Lower lobe of right lung (tissue), 2 donors: ENCODE measurements around the gene ST6GALNAC3. TPM values are rescaled to one million over a fixed set of nuclear protein-coding genes. Genes with fewer than 3 reads are reported as not detected.
"Not testable (repeated sequence)": the region's sequence is repeated elsewhere in the genome, so short reads cannot be mapped to it uniquely, and the experiment has no call there.

ENCODE experiments used
- ATAC-seq, 2 donors: fragments of 200-7000 bp; cut with Tn5 transposase; one replicate each; pipeline ENCODE4 v1.9.1; 2020 to 2022; ENCODE audit warnings: mild to moderate bottlenecking in 2 of 2, moderate library complexity in 2 of 2
- DNase-seq: peaks from one replicate; pipeline ENCODE4 v3.0.0-alpha.2; 2020
- H3K27ac ChIP-seq: fragments of 200-600 bp; one replicate; pipeline ENCODE4 v1.8.0; 2022
- H3K27me3 ChIP-seq: fragments of 200-600 bp; one replicate; pipeline ENCODE4 v1.8.0; 2022; ENCODE audit warnings: low read depth
- H3K36me3 ChIP-seq: fragments of 200-600 bp; one replicate; pipeline ENCODE4 v1.8.0; 2022; ENCODE audit warnings: mild to moderate bottlenecking
- H3K4me1 ChIP-seq: fragments of 200-600 bp; one replicate; pipeline ENCODE4 v1.8.0; 2022
- H3K4me3 ChIP-seq: fragments of 200-600 bp; one replicate; pipeline ENCODE4 v1.8.0; 2022; ENCODE audit warnings: mild to moderate bottlenecking
- H3K9me3 ChIP-seq: fragments of 200-600 bp; one replicate; pipeline ENCODE4 v1.8.0; 2022
- intact Hi-C: fragments of 100-400 bp; cut with DNase I; formaldehyde crosslinking; loops from one replicate; pipeline ENCODE4 v1.11.0; 2022
- total RNA-seq: library from RNA; stranded (reverse); fragmentation: NEBNext Ultra II Directional; extraction: Animal tissue kit (Norgen Biotek cat#: 25700); gene quantifications from one replicate; pipeline ENCODE4 v1.2.1, GENCODE V29; 2021
- TF ChIP-seq, protein P1 (sequence below): fragments of 200-600 bp; IDR thresholded peaks from one replicate; pipeline ENCODE4 v1.8.0; 2022; ENCODE audit warnings: antibody characterized with exemption, mild to moderate bottlenecking
- donor health status: DM: no; HTN: yes; CAD: no; lungs with severe emphysema.

Gene ST6GALNAC3
- total RNA-seq, 1 donor from 2014 or later = 8.8 TPM

DNA sequence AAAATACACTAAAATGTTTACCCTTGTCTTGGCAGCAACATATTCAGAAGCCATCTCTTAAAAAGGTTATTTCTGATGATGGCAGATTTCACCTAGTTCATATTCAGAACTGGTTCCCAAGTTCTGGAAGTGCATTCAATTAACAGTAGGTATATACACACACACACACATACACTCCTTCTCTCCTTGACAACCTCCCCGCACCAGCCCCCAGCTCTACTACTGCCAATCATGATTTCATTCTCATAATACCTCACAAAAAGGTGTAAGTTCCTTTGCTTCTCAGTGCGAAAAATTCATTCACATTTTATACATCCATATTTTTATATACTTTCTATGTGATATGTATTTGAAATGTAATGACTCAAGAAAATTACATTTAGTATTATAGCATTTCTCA lies 564.6 kb downstream of the ST6GALNAC3 start:
- Histone ChIP-seq H3K4me3 (no peak overlapping the region), H3K27me3 (no peaks in the 10 kb centered on the region), H3K27ac (no peak overlapping the region), H3K36me3 (no peaks in the 10 kb centered on the region), H3K4me1 (no peaks in the 10 kb centered on the region), H3K9me3 (no peaks in the 10 kb centered on the region)
- intact Hi-C loops = no loop called here
- no peak for ATAC-seq
- TF ChIP-seq, protein P1, sequence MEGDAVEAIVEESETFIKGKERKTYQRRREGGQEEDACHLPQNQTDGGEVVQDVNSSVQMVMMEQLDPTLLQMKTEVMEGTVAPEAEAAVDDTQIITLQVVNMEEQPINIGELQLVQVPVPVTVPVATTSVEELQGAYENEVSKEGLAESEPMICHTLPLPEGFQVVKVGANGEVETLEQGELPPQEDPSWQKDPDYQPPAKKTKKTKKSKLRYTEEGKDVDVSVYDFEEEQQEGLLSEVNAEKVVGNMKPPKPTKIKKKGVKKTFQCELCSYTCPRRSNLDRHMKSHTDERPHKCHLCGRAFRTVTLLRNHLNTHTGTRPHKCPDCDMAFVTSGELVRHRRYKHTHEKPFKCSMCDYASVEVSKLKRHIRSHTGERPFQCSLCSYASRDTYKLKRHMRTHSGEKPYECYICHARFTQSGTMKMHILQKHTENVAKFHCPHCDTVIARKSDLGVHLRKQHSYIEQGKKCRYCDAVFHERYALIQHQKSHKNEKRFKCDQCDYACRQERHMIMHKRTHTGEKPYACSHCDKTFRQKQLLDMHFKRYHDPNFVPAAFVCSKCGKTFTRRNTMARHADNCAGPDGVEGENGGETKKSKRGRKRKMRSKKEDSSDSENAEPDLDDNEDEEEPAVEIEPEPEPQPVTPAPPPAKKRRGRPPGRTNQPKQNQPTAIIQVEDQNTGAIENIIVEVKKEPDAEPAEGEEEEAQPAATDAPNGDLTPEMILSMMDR = no peak
- no peak for DNase-seq

DNA sequence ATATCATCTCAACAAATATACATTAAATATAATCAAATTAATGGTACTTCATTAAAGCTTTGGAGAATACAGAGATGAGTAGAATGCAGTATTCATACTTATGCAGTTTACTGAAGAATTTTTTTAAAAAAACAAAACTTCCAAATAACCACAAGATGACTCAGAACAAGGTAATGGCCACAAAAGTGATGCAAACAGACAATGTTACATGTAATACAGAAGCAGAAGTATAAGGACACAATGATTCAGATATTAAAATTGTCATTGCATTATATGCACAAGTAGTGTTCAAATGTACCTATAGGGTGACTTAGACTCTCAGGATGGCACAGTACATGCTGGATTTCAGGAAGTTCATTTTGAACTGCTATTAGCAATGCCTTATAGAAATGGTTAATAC lies 565.5 kb downstream of the ST6GALNAC3 start:
- no peaks in the 10 kb centered on the region for H3K9me3 ChIP-seq
- no peaks in the 10 kb centered on the region for H3K4me1 ChIP-seq
- TF ChIP-seq, protein P1 = no peak
- ATAC-seq (no peak), DNase-seq (no peak)
- intact Hi-C loops = no loop called here
- H3K4me3 ChIP-seq = no peak overlapping the region
- H3K27ac ChIP-seq = no peak overlapping the region
- no peaks in the 10 kb centered on the region for H3K27me3 ChIP-seq
- H3K36me3 ChIP-seq = no peaks in the 10 kb centered on the region

DNA sequence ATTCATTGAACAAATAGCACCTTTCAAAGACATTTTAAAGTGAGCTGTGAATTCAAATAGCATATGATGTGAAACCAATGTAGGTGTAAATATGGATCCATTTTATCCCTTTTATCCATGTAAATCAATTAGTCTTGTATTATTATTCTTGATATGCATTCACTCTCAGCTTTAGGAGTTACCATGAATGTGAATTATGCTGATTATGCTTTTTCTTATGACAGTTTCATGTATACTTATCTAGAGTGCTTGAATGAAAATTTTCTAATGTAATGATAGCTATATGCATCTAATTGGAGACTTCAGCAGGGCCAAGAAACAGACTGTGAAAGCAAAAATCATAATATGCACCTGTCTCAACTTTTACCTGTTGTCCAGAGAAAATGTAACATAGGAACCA lies 566.2 kb downstream of the ST6GALNAC3 start:
- Histone ChIP-seq H3K36me3 (no peaks in the 10 kb centered on the region), H3K9me3 (no peaks in the 10 kb centered on the region), H3K4me3 (no peak overlapping the region), H3K27ac (no peak overlapping the region), H3K27me3 (no peaks in the 10 kb centered on the region), H3K4me1 (no peaks in the 10 kb centered on the region)
- intact Hi-C loops = no loop called here
- no peak for DNase-seq
- ATAC-seq = no peak
- TF ChIP-seq, protein P1 = no peak

- Histone ChIP-seq H3K27ac (no peak overlapping the region), H3K27me3 (no peaks in the 10 kb centered on the region), H3K36me3 (no peaks in the 10 kb centered on the region), H3K9me3 (no peaks in the 10 kb centered on the region), H3K4me1 (no peaks in the 10 kb centered on the region), H3K4me3 (no peak overlapping the region)
- TF ChIP-seq, protein P1 = no peak
- no peak for DNase-seq
- intact Hi-C loops = no loop called here
- ATAC-seq = no peak
These were observed 569.6 kb downstream of the ST6GALNAC3 start for GRCh38 chr1:76644139-76644538.

- H3K4me1 ChIP-seq, H3K36me3 ChIP-seq, ATAC-seq, H3K27ac ChIP-seq, H3K4me3 ChIP-seq, intact Hi-C loops, DNase-seq, H3K27me3 ChIP-seq: not testable (repeated sequence)
- peaks cover 18% of the 10 kb centered on the region for H3K9me3 ChIP-seq
These were observed 578.3 kb downstream of the ST6GALNAC3 start for GRCh38 chr1:76652860-76653259.

DNA sequence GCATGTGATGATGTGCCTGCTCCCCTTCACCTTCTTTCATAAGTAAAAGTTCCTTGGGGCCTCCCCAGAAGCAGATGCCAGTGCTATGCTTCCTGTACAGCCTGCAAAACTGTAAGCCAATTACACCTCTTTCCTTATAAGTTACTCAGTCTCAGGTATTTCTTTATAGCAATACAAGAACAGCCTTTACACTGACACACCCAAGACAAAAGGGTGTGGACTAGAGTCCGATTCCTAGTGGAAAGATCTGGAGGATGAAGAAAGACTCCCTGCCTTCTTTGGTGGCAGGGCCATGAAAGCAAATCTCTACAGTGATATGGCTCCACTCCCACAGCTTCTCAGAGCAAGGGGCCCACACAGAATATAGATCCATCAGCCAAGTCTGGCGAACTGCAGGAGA lies 583.1 kb downstream of the ST6GALNAC3 start:
- no peak for DNase-seq
- TF ChIP-seq, protein P1 = no peak
- no peak for ATAC-seq
- intact Hi-C loops = no loop called here
- Histone ChIP-seq H3K4me3 (no peak overlapping the region), H3K36me3 (no peaks in the 10 kb centered on the region), H3K4me1 (no peaks in the 10 kb centered on the region), H3K9me3 (no peaks in the 10 kb centered on the region), H3K27me3 (no peaks in the 10 kb centered on the region), H3K27ac (no peak overlapping the region)
